NCI-H2029 treated with DMSO at 0.1 percent for 48 hours (cell line): ENCODE measurements around the gene DCHS2.

Experiments used
- DNase-seq: peaks from one replicate; lab custom pipeline; 2025; lab: John Stamatoyannopoulos, UW

DCHS2 gene

DNA sequence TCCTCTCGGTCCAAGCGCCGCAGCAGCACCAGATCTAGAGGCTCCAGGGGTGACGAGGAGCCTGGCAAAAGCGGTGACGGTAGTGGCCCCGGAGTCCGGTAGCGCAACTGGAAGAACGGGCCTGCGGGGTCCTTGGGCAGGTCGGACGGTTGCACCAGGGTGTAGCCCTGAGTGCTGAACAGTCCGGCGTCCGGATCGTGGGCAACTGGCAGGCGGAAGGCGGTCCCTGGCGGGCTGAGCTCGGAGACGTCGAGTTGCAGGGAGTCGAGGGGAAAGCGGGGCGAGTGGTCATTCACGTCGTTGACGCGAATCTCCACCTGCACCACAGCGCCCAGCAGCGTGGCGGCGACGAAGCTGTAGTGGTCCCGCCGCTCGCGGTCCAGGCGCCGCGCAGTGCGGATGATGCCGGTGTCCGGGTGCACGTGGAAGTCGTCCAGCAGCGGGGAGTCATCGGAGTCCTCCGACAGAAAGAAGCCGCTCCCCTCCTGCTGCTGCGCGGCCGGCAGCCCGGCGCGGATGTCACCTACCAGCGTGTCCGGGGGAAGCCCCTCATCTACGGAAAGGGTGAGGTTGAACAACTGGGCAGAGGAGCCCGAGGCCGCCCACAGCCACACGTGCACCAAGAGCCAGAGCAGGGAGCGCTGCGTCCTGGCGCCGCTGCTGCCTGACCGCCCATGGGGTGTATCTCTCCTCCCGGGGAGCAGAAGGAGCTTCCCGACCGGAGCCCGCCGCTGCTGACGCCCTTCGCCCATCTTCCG lies 837 bp downstream of the DCHS2 start:
- DNase-seq = no peak

DNA sequence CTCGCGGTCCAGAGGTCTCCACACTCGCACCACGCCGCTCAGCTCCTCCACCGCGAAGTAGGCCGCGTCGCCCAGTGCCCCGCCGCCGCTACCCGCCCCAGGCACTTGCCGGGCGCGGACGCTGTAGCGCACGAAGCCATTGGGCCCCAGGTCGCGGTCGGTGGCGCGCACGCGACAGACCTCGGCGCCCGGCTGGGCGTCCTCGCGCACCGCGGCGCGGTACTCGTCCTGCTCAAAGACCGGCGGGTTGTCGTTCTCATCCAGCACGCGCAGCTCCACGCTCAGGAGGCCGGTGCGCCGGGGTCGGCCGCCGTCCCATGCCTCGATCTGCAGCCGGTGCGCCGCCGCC lies 1.4 kb downstream of the DCHS2 start:
- no peak for DNase-seq

DNA sequence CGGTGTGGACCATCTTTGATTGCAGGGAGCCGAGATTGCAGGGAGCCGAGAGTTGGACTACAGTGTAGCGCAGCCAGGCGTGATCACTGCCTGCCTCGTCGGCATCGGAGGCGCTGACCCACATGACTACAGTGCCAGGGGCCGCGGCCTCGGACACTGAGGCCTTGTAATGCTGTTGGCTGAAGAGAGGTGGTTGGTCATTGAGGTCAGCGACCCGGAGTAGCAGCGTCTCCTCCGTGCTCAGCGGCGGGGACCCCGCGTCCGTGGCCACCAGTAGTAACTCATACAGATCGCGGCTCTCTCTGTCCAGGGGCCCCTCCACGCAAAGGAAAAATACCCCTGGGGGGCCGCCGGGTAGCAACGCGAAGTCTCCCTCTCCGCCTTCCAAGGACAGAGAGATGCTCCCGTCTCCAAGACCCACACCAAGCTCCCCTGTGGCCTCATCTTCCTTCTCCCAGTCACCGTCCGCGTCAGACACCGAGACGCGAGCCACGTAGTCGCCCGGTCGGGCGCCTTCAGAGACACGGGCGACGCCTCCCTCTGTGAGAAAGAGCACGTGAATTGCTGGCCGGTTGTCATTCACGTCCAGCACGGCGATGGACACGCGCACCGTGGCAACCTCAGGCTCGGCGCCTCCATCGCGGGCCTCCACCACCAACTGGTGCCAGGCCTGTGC lies 1.9 kb downstream of the DCHS2 start:
- DNase-seq = no peak

DNA sequence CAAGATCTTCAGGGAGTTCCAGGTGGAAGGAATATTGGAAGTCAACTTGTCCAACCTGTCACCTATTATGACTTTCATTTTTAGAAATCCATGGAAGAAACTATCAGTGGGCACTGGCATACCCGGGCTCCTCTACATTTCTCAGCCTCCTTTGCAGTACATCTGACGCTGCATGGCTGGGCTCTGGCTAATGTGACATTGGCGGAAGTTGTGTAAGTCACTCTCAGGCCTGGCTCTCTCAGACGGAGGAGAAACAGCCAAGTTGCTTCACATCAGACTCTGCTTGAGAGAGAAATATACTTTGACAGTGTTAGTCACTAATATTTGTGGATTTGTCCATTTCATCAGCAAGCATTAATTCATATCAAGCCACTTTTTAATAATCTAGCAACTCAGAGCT lies 4.5 kb downstream of the DCHS2 start:
- no peak for DNase-seq

DNA sequence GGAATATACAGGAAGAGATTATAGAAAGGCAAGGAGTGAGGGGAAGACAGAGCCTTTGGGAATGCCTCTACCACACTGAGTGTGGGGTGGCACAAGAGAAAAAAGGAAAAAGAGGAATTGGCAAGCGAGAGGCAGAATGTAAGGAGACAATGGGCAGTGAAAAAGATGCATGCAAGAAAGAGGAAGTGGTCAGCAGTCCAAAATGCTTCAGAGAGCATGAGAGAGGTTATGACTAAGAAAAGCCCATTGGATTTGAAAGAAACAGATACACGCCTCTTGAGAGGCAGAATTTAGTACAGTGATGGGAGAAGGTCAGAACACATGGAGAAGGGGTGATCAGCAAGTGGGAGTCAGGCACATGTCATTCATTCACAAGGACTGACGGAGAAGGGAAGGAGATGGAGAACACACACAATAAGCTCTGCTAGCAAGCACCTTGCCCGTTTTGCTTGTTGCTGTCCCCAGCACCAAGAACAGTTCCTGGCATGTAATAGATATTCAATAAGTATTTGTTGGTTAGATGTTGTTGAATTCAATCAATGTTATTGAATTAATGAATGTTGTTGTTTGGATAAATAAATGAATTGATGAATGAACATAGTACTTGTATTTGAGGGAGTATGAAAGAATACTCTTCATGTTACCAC lies 6.3 kb downstream of the DCHS2 start:
- DNase-seq = no peak

DNA sequence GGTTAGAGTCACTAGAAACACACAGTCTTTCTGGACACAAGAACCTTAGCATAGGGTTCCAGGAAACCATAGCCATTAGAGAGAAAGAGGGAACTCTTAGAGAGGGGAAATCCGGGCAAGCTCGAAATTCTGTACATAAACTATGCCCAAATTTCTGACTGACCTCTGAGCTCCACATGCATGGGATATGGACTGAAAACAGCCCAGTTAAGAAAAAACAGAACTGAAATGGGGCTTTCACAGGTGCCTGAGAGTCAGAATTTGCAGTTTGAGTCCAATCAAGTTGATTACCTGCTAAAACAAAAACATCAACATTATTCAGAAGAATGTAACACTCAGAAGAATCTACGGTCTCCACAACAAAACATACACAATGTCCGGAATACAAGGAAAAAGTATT lies 13.1 kb downstream of the DCHS2 start:
- no peak for DNase-seq

DNA sequence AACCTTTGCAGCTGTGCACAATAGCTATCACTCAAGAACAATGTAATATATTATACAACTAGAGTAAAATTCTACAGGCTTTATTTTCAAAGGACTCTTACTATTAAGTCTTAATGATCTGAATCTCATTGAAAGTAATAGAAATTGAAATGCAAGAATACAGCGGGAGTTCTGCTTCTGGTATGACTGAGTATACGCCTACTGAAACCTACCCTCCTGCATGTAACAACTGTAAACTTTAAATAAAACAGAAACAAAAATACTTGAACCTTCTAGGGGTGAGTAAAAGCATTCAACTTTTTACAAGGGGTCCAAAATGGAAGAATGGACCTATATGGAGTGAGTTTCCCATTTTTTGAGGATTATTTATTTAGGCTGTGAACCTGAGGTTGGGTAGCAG lies 13.5 kb downstream of the DCHS2 start:
- no peak for DNase-seq

DNA sequence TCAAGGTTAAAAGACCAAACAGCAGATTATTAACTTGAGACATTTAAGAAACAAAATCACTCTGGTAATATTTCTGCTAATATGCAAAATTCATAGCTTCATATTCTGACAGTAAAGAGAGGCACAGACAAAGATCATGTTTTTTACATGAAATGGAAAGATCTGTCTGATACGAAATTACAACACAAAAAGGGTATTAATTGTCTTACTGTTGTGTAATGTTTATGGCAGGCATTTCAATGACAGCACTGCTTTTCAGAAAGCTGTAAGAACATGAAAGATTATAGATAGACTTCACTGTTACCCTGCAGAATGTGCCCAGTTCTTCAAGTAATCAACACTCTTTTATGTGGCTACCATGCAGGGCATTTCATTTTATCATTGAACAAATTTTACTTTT lies 15.4 kb downstream of the DCHS2 start:
- no peak for DNase-seq

DNA sequence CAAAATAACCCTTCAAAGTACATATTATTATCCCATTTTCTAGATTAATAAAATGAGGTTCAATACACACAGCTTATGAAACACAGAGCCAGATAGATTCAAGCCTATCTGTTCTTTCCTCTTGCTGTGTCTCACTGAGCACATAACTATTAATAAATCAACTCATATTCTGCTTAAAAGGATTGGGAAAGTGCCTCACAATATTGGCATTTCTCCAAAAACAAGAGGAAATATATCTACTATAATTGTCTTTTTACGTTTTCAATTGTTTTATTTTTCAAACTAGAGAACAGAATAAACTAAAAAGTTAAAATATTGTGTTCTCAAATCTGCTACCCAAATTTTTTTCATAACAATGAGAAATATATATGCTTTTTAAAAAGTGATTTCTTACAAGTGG lies 15.8 kb downstream of the DCHS2 start:
- DNase-seq = no peak

DNA sequence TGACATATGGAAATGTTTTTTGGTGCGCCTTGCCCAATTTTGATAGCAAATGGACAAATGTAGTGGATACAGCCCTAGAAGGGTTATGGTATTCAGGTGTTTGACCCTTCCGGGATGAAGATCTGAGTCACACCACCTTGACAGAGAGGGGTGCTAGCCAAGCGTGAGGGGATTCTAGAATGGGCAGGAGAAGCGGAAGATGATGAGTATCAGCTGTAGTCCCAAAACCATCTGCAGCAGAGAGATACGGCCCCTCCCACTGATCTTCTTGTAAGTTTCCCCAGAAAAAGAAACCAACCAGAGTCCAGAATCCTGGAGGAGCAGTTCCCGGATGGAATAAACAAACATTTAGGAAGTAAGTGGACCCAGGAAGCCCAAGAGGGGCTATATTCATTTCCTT lies 18.1 kb downstream of the DCHS2 start:
- no peak for DNase-seq

DNA sequence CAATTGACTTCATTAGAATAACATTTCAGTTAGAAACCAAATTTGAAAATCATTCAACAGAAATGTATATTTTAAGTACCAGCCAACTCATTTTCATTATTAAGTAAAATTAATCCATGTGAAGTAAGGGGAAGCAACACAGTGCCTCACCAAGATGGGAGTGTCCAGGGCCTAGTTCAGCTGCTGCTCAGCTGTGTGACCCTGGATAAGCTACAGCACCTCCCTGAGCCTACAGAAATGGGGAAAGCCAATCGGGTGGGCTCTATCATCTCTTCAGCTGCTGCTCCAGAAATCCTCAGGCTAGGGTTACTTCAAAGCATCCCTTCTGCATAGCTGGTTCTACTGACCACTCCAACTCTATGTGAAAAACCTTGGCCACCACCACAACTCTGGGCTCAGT lies 18.7 kb downstream of the DCHS2 start:
- DNase-seq = no peak

DNA sequence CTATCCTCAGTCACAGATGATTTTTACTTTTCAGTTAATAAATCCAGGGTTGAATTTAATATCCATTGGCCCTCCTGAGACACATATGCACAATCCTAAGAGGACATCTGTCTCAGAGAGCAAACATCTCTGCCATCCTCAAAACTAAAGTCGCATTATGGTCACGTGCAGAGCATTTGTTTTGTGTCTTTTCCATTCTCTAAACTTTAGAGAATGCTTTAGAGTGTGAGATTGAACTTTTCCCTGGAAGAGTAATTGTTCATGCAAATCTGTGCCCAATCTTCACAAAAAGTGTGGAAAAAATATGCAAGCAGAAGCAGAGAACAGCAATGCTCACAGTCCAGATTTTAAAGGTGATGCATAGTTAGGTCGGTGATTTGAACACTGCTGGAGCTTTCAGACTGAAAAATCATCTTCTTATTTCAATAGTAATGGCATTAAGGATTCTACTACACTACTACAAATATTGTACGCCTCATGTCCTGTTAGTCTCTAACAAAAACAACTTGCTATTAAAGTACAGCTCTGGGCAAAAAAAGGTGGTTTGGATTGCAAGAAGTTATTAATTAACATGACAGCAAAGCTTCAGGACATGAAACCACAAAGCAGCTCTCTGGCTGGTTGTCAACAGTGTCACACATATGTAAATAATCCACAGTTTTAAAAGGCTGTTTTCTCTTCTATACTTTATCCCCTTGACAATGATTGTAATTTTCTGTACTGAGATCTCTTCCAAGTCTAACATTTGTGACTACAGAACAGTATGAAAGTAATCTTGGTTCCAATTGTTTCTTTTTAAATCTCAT lies 19.9 kb downstream of the DCHS2 start:
- DNase-seq = no peak

DNA sequence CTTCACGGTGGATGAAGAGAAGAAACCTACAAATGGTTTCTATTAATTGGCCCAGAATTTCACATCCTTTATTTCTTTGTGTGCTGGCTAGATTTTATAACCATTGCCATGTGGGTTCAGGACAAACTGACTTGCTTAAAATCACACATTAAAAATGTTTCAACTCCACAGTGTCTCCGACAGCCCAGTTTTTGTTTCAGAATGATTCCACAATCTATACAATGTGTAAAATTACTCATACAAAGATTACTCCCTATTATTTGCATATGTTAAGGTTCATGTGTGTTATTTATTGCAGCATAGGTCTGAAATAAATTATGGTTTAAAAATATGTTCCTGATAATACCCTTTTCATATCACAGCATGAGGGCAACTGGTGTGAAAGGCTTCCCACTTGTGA lies 20.6 kb downstream of the DCHS2 start:
- no peak for DNase-seq

DNA sequence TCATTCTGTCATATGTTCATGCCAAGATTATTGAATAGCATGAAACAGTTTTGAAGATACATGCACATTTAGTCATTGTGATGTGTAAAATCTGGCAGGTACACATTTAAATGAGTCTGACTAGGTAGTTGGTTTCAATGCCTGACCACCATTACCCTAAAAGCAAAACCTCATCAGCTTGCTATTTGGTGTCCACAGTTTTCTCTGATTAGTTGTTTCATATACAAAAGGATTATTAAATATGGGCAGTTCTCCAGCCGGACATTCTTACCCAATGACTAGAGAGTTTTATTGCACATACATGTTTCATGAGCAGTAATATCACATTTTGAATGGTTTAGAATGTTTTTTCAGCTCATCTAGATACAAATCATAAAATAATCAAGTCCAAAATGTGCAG lies 23.7 kb downstream of the DCHS2 start:
- no peak for DNase-seq

DNA sequence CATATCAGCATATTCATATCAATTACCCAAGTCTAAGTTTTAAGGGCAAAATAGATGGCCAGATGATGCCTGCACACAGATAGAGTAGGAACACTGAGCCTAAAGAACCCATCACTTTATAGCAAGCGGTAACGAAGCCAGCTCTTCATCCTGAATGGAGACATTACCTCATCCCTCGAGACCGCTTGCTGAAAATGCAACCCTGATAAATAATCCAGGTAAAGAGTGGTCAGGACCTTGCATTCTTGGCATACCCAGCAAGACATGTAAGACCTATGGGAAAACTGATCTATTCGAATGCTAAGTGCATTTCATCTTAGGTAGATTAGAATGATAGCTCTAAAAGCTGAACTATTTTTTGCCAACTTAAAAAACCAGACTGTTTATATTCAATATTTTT lies 25.3 kb downstream of the DCHS2 start:
- no peak for DNase-seq

DNA sequence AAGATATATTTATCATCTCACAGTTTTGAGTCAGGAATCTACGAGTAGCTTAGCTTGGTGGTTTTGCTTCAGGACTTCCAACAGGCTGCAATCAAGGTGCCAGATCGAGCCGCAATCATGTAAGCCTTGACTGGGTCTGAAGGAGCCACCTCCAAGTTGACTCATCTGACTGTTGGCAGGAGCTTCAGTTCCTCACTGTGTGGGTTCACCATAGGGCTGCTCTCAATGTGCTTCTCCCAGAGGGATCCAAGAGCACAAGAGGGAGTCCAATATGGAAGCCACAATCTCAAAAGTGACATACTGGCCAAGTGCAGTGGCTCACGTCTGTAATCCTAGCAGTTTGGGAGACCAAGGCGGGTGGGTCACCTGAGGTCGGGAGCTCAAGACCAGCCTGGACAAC lies 26.5 kb downstream of the DCHS2 start:
- DNase-seq = no peak

DNA sequence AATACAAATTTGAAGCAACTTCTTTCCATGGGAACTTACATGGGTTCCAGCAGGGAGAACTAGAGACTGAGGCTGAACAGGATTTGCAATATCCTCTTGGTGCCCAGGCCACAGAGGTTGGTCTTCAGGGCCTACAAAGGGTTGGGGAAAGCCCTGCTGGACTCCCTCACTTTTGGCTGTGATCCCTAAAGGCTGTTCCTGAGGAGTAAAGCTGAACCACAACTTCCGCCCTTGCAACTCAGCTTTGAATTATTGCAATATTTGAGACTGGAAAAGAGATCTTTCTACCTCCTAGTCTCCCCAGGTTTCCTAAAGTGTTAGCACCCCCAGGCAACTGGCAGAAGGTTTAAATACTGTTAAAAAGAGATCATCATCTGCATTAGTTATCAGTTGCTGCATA lies 26.9 kb downstream of the DCHS2 start:
- DNase-seq = no peak

DNA sequence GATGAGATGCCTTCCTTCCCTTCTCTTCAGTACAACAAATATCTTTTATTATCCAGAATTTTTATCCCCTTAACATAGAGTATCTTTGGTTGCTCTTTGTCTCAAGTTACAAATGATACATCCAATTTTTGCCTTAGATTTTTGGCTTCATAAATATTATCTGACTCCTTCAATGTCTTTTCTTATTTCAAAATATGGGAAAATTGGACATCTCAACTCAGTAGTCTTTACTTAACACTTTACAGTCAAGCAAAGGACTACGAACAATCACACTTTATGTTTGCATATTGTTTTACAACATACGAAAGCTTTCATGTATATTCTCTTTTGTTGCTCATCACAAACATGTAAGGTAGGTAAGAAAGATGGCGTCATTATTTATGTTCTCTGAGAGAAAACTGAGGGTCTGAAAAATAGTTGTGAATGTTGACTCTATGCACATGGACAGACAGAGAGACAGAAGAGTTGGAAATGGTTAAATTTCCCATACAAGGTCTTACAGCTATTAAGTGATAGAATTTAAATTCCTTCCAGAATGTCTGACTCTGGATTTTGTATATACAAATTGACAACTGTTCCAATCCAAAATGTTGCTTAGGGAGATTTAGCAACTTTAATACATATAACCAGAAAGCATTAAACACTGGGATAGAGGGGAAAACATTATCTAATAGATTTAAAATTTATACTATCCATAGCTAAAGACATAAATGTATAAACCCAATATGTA lies 29.4 kb downstream of the DCHS2 start:
- DNase-seq = no peak

DNA sequence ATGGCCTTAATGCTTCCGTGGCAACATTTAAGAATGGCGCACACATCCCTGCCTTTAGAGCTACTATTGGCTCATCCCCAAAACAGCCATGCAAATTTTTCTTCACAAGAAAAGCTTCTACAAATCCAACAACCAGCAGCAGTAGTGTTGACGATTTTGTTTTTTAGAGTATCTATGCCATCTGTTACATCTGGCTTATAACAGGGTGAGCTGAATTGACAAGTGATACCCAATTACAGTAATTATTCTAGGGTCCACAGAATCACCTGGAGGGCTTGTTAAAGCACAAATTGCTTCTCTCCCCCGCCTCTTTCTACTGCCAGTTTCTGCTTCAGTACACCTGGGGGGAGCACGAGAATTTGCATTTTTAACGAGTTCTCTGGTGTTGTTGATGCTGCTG lies 34.1 kb downstream of the DCHS2 start:
- no peak for DNase-seq

DNA sequence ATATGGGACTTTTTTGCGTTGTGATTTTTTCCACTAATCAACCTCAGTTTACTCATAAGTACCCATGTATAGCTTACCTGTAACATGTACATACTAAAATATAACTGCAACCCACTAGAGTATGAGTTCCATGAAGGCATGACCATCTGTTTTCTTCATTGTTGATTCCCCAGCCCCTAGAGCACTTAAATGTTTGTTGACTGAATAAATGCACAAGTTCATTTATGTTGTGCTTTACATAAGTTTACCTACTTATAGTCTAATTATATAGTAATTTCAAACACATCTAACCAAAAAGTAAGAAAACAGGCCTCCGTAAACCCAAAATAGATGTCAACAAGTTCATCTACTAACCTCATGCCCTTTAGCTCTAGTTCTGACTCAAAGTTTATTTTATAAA lies 34.7 kb downstream of the DCHS2 start:
- DNase-seq = no peak

DNA sequence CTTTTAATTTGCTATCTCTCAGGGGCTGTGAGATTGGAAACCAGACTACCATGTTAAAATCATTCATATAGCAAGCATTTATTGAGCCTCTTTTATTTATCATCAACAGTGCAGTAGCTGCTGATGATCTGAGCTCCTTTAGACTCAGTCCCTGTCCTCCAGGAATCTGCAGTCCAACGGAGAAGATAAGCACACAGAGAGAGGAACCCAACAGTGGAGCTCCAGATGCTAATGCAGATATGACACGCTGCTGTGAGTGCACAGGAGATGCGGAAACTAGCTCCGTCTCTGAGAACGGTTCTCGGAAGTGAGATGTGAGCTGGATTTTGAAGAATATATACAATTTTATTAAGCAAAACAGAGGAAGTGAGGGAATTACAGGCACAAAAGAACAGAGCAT lies 35.4 kb downstream of the DCHS2 start:
- no peak for DNase-seq

DNA sequence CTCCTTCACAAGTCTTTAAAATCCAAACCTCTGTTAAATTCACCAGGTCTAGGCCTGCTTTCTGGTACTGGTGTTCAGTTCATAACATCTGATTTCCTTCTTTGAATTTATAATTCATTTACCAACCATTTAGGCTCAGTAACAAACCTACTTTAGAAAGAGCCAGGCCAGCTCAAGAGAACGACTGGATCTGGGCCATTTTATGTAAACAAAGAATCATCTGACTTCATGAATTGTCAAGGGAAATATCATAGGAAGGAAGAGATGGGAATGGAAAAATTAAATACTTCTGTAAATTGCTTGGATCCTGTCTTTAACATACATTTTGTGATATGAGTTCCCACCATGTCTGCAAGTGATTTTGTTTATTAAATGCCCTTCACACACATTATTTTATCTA lies 36.5 kb downstream of the DCHS2 start:
- DNase-seq = no peak
